ENCODE data around the gene SHISA7. TPM values are rescaled to one million over a fixed set of nuclear protein-coding genes. Genes with fewer than 3 reads are reported as not detected.

Gene SHISA7
- total RNA-seq = not detected

DNA sequence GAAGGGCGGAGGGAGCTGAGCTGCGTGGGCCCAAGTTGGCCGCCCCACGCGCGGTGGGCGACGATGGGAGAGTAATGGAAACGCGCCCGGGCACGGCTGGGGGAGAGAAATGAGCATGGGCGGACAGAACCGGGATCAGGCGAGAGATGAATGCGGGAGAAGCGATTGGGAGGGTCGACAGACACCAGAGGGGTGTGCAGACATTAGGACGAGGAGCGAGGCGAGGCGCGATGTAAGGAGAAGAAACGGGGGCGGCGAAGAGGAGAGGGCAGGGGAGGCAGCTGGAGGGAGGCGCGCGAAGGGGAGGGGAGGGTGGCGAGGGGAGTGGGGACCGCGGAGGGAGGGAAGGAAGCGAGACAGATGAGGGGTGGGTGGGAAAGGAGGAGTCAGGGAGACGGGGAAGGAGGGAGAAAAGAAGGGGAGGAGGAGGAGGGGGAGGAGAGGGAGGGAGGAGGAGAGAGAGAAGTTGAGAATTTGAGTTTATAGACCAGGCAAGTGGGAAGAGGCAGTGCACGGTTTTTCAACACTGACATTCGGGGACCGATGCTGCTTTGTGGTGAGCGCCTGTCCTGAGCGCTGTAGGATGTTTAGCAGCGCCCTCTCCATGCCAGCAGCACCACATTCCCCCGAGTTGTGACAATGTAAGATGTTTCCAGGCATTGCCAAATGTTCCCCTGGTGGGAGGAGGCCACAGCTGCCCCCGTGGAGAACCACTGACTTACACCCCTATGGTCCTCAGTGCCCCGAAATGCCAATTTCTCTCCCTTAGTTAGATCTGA, at the start of gene SHISA7:
Gene SHISA7 (minus strand): TSS at position 256 of the 779 bp plus-strand sequence. CDS start 437 bp downstream, outside the sequence.
- no peaks in the 10 kb centered on the region for H3K36me3 ChIP-seq
- ATAC-seq (ENCODE audit: insufficient number of reproducible peaks, low FRiP score, low read depth) (no peak), DNase-seq (ENCODE audit: low spot score) (no peak)
- no peak within 1 kb of the TSS for H3K27ac ChIP-seq
- no peak within 1 kb of the TSS for H3K4me3 ChIP-seq
- H3K27me3 ChIP-seq (replicated peaks; ENCODE audit: insufficient read depth) = peaks cover 23% of the 10 kb centered on the region
- peaks cover 0 to 10% of the 10 kb centered on the region in 2 donors for H3K4me1 ChIP-seq (ENCODE audit: control insufficient read depth in 1 of 2, low read depth in 2 of 2)
- no peaks in the 10 kb centered on the region for H3K9me3 ChIP-seq
- TF ChIP-seq, protein P1, sequence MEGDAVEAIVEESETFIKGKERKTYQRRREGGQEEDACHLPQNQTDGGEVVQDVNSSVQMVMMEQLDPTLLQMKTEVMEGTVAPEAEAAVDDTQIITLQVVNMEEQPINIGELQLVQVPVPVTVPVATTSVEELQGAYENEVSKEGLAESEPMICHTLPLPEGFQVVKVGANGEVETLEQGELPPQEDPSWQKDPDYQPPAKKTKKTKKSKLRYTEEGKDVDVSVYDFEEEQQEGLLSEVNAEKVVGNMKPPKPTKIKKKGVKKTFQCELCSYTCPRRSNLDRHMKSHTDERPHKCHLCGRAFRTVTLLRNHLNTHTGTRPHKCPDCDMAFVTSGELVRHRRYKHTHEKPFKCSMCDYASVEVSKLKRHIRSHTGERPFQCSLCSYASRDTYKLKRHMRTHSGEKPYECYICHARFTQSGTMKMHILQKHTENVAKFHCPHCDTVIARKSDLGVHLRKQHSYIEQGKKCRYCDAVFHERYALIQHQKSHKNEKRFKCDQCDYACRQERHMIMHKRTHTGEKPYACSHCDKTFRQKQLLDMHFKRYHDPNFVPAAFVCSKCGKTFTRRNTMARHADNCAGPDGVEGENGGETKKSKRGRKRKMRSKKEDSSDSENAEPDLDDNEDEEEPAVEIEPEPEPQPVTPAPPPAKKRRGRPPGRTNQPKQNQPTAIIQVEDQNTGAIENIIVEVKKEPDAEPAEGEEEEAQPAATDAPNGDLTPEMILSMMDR (IDR thresholded peaks at IDR 0.05) = no peak

DNA sequence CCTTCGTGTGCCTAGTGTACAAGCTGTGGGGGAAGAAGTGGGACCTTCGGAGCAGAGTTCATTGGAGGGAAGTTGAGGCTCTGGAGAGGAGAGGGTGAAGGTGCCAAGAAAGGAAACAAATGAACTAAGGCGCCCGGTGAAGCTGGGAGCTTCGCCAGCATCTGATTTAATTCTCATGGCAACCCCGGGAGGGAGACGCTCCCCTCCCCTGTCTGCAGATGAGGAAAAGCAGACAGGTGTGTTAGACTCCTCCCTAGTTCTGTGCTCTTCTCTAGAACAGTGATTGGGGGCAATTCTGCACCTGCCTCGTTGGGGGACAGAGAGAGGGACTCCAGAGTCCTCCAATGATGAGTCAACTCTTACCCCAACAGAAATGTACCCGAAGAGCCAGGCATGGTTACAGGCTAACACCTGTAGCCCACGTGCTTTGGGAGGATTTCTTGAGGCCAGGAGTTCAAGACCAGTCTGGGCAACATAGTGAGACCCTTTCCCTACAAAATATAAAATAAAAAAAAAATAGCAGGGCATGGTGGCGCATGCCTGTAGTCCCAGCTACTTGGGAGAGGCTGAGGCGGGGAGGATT, 49.4 kb upstream of the SHISA7 start:
- no peak for ATAC-seq (ENCODE audit: insufficient number of reproducible peaks, low FRiP score, low read depth)

DNA sequence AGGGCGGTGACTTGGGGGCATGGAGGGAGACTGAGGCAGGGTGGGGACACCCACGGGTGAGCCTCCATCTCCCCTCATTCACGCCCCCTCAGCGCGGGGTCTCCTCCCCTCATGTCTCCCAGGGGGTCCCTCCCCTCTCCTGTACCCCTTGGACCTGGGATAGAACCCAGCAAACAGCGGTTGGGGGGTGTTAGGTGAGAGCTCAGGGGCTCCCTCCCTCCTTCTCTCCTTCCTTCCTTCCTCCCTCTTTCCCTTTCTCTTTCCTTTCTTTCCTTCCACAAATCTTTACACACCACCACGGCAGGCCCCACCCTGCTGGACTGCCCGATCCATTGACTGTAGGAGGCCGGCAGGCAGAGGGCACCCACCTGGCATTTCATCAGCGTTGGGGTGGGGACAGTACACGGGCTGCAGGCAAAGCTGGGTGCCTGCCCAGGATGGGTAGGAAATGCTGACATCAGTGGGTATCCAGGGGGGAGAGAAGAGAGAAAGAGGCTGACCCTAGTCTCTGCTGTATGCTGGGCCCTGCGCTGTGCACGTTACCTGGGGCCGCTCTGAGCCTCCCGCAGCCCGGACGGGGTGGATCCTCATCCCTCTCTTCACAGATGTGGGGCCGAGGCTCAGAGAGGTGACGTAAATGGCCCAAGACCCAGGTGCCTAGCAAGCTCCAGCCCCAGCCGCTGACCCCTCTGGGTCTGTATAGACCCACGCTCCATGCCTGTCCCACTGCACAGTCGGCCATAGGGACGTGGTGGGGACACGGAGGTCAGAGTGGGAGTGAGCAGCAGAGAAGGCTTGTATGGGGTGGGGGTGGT, 48.7 kb upstream of the SHISA7 start:
- Histone ChIP-seq H3K9me3 (no peaks in the 10 kb centered on the region), H3K4me1 (ENCODE audit: control insufficient read depth in 1 of 2, low read depth in 2 of 2) (peaks cover 10 to 17% of the 10 kb centered on the region in 2 donors), H3K27ac (no peak overlapping the region), H3K36me3 (no peaks in the 10 kb centered on the region), H3K27me3 (replicated peaks; ENCODE audit: insufficient read depth) (no peaks in the 10 kb centered on the region), H3K4me3 (no peak overlapping the region)
- TF ChIP-seq, protein P1 (IDR thresholded peaks at IDR 0.05) = no peak
- DNase-seq (ENCODE audit: low spot score) = no peak
- no peak for ATAC-seq (ENCODE audit: insufficient number of reproducible peaks, low FRiP score, low read depth)

More for the DNA sequence above, 49.4 kb upstream of the SHISA7 start:
- Histone ChIP-seq H3K27ac (no peak overlapping the region), H3K27me3 (replicated peaks; ENCODE audit: insufficient read depth) (no peaks in the 10 kb centered on the region), H3K36me3 (no peaks in the 10 kb centered on the region), H3K9me3 (no peaks in the 10 kb centered on the region), H3K4me3 (no peak overlapping the region), H3K4me1 (ENCODE audit: control insufficient read depth in 1 of 2, low read depth in 2 of 2) (peaks cover 7 to 10% of the 10 kb centered on the region in 2 donors)
- DNase-seq (ENCODE audit: low spot score) = no peak
- TF ChIP-seq, protein P1 (IDR thresholded peaks at IDR 0.05) = no peak

DNA sequence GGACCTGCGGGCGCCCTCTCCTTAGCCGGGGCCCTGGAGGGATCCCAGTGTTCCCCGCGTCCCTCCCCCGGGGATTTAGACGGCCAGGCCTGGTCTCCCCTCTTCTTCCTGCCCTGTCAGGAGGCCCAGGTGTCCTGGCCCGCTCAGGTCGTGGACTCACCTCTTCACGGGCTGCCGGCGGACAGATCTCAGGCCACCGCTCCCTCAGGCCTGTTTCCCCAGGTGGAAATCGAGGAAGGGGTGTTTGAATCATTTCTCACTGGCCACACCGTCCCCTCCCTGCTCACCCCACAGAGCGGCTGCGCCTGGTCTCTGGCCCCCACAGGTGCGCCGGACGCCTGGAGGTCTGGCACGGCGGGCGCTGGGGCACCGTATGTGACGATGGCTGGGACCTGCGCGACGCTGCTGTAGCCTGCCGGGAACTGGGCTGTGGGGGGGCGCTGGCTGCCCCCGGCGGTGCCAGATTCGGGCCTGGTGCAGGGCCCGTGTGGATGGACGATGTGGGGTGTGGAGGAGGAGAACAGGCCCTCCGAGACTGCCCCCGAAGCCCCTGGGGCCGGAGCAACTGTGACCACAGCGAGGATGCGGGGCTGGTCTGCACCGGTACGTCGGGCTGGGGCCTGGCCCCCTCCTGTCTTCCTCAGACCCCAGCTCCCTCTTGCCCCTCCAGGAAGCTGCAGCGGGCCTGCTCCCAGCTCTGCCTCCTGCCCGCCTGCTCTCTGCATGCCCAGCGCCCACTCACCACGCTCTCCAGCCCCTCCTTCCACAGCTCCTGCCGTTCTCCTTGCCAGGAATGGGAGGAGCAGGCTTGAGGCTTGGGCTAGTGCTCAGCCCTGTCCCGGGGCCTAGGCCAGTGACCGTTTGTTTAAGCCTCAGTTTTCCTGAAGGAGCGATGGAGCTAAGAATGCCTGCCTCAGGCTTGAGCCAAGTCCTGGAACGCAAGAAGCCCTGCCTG, 47.7 kb upstream of the SHISA7 start:
- DNase-seq (ENCODE audit: low spot score) = no peak
- no peaks in the 10 kb centered on the region for H3K9me3 ChIP-seq
- no peaks in the 10 kb centered on the region for H3K36me3 ChIP-seq
- no peak for ATAC-seq (ENCODE audit: insufficient number of reproducible peaks, low FRiP score, low read depth)
- no peak overlapping the region for H3K4me3 ChIP-seq
- TF ChIP-seq, protein P1 (IDR thresholded peaks at IDR 0.05) = no peak
- H3K4me1 ChIP-seq (ENCODE audit: control insufficient read depth in 1 of 2, low read depth in 2 of 2) = peaks cover 16 to 25% of the 10 kb centered on the region in 2 donors
- H3K27me3 ChIP-seq (replicated peaks; ENCODE audit: insufficient read depth) = no peaks in the 10 kb centered on the region
- no peak overlapping the region for H3K27ac ChIP-seq

All from thoracic aorta (tissue), 2 donors.